ENCODE measurements around the gene TNPO2.
"Not testable (repeated sequence)": the region's sequence is repeated elsewhere in the genome, so short reads cannot be mapped to it uniquely, and the experiment has no call there.

The TNPO2 gene

DNA sequence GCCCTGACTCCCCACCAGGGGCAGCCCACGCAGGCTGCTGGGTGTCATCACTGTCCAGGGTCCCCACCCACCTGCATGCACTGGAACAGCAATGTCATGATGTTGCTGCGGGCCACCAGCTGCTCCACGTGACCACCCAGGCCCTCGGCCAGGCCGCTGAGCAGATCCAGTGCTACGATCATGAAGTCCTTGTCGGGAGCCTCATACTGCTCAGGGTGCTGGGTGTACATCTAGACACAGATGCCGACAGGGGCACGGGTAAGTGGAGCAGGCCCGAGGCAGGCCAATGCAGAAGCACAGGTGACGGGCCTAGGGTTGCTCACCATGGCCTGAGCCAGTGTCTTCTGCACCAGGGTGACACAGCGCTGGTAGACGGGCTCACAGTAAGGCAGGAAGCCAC, 18.6 kb downstream of the TNPO2 start:
- FAIRE-seq: no peak

DNA sequence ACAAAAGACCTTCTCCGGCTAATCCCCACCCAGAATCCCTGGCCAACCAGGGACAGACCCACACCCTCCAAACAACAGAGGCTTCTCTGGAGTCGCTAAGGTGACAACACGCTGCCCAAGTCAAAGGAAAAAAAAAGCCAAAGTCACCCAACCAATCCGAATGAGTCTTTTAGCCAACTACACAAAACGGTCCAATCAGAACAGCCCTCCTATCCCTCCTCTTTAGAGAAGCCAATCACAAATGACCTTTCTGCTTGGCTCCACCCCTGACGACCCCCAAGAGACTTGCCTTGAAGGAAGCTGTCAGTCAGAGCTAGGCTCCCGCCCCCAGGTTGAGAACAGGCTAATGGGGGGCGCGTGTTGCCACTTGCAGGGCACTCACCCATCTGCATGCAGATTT, 20.7 kb downstream of the TNPO2 start:
- no peak for FAIRE-seq

DNA sequence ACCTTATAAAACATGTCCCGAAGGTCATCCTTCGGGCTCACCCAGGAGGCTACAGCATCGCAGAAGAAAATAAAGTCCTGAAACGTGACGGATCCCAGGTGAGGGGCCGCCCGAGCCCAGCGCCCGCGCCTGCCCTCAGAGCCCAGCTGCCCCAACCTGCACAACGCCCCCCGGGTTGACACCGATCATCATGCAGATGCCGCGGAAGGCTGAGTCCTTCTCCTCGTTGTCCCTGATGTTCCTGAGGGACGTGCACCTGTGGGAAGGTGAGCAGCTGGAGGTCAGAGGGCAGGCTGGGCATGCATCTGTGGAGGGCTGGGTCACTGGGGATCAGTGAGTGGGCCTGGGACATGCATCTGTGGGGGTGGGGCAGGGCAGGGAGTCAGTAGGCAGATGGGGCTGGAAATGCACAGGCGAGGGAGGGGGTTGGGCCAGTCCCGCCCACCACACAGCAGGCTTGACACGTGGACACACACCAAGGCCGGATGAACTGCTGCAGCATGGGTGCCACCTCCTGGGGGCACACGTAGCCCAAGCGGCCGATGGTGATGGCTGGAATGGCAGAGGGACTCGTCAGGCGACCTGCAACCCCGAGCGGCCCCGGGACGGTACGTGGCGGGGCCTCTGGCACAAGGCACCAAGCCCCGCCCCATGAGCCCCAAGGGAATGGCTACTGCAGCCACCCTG, 22.0 kb downstream of the TNPO2 start:
- no peak for FAIRE-seq

DNA sequence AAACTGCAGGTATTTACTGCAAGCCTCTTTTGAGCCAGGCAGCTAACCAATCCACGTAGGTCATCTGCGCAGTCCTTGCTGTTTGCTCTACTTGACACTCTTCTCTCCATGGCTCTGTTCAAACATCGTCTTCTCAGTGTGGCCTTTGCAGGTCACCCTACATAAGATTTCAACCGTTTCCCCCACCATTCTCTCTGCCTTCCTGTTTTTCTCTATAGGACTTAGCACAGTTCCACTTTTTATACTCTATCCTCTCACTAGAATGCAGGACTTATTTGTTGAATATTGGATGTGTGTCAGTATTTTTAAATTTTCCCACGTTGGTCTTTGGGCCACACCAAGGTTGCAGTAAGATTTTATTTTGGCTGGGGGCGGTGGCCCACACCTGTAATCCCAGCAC, 25.6 kb downstream of the TNPO2 start:
- no peak for FAIRE-seq

DNA sequence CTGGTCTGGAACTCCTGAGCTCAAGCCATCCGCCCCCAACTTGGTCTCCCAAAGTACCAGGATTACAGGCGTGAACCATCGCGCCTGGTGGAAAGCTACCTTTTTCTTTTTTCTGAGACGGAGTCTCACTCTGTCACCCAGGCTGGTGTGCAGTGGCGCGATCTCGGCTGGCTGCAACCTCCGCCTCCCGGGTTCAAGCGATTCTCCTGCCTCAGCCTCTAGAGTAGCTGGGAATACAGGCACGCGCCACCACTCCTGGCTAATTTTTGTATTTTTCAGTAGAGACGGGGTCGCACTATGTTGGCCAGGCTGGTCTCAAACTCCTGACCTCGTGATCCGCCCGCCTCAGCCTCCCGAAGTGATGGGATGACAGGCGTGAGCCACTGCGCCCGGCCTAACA, 26.3 kb downstream of the TNPO2 start:
- not testable (repeated sequence) for FAIRE-seq

DNA sequence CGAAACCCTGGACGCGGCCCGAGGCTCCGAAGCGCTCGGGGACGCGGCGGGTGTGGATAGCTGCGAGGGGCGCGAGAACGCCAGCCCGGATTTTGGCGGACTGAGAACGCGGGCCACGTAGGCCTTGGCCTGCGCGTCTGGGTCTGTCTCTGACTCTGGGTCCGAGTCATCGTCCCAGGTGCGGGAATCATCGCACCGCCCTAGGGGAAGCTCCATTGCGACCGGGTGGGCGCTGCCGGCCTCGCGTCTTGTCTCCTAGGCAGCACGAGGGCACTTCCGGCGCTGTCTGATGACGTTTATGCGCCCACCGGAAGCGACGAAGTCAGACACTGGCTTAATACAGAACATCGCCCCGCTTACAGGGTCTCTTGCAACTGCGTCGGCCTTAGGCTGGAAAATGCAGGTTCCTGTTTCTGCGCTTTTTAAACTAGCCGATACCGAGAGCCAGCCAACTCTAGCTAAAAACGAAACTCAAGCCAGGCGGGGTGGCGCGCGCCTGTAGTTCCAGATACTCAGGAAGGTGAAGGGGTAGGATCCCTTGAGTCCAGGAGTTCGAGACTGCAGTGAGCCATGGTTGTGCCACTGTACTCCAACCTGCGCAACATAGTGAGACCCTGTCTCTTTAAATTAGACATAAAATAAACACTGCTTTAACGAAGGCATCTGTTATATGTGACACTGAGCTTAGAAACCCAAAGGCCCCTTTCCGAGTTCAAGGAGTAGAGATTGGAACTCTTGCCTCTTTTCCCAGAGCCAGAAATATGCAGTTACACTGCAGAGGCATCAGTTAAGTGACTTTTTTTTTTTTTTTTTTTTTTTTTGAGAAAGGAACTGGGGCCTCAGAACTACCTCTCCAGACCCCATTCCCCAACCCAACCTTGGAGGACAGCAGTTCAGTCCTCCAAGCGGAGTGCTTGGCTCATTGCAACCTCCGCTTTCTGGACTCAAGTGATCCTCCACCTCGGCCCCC, 27.1 kb downstream of the TNPO2 start, which contains the start of gene FBXW9:
Gene FBXW9 (minus strand): TSS at position 266 of the 970 bp plus-strand sequence. CDS start 50 bp downstream, at position 216.
- no peak for FAIRE-seq

DNA sequence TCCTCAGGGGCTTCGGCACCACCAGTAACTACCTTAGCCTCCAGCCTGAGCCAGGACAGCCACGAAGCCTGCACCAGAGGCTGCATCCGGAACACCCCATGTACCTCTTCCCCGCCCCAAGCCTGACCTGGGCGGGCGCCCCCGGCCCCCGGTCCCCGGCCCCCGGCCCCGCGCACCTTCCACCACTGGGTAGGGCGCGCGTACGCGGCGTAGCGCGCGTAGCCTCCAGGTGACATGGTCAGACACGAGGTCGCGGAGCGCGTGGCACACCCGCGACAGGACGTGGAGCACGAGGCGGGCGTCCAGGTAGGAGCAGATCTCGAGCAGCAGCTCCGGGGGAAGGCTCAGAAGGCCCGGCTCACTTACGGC, 27.8 kb downstream of the TNPO2 start:
- FAIRE-seq: no peak

DNA sequence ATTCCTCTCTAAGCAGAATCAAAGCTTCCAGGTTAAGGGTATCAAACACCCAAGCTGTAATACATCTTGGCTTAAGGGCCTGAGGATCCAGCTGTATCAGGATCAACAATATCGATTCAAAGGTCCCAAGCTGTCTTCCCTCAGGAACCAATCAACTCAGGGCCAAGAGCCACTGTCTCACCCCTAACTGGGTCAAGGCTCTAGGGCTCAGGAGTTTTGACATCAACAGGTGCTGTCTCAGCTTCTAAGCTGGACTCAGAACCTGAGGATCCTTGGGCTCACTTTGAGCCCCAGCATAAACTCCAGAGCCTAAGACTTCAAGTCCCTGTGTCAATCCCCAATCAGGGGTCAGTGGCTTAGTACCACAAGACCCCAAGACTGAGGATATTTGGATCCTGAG, 28.2 kb downstream of the TNPO2 start:
- FAIRE-seq: no peak

DNA sequence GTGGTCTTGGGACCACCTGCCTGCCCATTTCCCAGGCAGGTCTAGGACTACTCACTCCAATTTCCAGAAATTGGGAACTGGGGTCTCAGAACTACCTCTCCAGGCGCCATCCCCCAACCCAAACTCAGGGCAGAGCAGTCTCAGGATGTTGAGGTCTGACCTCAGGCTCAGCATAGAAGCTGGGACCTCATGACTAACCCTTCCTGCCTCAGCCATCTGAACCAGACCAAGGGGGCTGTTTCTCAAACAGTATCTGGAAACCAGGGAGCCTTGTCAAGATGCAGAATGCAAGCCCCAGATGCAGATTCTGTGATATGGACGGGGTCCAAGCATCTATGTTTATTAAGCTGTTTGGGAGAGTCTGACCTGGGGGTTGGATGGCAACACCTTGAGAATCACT, 28.6 kb downstream of the TNPO2 start:
- FAIRE-seq: no peak

DNA sequence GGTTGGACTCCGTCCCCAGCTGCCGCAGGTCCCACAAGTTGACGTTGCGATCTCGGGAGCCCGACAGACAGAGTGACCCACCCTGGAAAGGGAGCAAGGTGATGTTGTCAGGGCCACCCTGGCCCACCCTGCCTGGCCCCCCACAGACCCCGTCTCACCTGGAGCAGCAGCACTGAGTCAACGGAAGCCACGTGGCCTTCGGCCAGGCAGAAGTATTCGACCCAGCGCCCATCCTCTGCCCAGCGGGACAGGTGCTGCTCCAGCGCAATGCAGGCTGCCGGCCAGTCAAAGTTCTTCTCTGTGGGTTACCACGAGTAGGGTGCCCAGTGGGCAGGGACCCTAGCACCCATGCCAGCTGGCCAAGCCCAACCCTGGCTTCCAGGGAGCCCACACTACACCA, 29.1 kb downstream of the TNPO2 start:
- FAIRE-seq: no peak

DNA sequence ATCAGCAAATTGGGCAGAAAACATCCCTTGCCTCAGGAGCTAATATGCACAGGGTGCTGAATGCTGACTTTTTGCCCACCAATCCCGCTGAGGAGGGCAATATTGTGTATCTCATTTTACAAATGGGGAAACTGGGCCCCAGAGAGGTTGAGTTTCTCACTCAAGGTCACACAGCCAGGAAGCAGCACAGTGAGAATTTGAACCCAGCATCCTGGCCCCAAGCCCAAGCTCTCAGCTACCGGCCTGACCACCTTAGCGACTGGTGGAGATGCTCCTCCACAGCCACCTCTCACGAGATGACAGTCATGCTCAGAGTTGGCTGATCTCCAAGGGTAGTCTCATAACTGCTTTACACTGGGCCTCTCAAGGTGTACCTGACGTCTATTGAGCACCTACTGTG, 30.8 kb downstream of the TNPO2 start:
- FAIRE-seq: no peak

DNA sequence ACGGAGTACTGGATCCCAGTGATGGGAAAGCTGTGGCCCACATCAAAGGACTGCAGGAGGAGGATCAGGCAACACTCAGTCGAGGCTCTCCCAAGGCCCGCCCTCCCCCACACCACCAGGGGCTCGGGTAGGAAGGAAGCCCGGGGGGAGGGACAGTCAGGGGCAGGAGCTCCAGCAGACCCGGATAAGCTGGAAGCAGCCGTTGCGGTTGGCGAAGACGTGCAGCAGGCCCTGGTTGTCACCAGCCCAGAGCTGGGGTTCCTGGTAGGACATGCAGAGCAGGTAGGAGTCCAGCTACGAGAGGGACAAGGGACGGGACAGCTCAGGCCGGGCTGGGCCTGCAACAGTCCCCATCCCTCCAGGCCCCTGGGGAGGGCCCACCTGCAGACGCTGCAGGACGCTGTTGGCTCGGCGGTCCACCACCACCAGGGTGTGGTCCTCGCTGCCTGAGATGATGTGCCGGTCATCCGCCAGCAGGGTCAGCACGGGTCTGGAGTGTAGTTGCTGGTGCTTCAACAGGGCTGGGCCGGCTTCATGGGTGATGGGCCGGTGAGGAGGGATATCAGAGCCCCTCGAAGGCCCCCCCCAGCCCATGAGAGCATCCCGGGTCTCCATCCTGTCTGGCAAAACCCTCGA, 34.0 kb downstream of the TNPO2 start:
- FAIRE-seq: no peak

DNA sequence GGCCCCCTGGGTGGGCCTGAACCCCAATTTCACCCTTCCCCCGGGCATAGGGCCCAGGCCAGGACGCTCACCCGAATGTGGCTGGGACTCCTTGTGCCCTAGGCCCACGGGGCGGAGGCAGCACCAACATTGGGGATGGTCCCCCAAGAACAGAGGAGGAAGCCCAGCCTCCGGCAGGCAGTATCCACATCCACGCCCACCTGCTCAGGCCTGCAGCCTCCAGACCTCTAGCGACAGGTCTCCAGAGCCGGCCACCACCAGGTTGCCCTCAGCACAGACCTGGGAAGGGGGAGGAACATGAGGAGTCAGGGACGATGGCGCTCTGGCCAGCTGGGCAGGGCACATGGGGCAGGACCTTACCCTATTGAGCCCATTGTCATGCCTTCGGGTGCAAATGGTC, 34.7 kb downstream of the TNPO2 start:
- FAIRE-seq: no peak

DNA sequence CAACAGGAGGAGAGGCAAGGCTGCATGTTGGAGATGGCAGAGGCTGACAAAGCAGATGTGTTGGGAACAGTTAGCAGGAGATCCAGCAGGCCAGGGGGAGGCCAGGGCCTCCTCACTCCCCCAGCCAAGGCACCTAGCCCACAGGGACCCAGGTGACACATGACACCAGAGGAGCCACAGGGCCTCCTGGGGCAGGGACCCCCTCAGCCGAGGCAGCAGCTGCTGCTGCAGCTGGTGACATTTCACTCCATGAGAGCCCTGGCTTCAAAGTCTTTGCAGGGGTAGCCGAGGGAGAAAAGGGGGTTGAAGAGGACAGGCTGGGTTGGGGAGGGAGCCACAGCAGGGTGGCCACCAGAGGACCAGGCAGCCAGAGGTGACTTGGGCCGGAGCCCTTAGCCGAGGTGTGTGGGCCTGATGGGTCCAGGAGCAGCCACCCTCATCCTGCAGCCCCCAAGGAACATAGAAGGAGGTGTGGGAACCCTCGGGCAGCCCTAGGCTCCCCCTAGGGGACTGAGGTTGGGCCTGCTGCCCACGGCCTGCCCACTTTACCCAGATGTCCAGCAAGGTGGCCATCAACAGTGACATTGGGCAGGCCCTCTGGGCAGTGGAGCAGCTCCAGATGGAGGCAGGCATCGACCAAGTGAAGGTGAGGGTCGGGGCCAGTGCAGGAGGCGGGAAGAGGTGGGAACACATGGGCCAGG, 36.1 kb downstream of the TNPO2 start, which contains the start of gene GNG14:
Gene GNG14 (plus strand): TSS at position 503 of the 701 bp plus-strand sequence. CDS start 51 bp downstream, at position 554.
- FAIRE-seq: no peak

DNA sequence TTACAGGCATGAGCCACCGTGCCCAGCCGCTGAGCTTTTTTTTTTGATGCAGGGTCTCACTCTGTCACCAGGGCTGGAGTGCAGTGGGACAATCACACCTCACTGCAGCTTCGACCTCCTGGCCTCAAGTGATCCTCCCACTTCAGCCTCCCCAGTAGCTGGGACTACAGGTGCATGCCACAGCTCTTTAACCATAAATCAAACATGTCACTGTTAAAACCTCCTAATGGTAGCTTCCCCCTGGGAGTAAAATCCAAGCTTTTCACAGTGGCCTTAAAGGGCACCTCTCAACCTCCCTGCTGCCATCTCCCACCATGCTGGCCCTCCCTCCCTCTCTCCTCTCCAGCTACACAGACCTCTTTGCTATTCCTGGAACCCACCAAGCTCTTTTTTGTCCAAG, 37.9 kb downstream of the TNPO2 start:
- no peak for FAIRE-seq

DNA sequence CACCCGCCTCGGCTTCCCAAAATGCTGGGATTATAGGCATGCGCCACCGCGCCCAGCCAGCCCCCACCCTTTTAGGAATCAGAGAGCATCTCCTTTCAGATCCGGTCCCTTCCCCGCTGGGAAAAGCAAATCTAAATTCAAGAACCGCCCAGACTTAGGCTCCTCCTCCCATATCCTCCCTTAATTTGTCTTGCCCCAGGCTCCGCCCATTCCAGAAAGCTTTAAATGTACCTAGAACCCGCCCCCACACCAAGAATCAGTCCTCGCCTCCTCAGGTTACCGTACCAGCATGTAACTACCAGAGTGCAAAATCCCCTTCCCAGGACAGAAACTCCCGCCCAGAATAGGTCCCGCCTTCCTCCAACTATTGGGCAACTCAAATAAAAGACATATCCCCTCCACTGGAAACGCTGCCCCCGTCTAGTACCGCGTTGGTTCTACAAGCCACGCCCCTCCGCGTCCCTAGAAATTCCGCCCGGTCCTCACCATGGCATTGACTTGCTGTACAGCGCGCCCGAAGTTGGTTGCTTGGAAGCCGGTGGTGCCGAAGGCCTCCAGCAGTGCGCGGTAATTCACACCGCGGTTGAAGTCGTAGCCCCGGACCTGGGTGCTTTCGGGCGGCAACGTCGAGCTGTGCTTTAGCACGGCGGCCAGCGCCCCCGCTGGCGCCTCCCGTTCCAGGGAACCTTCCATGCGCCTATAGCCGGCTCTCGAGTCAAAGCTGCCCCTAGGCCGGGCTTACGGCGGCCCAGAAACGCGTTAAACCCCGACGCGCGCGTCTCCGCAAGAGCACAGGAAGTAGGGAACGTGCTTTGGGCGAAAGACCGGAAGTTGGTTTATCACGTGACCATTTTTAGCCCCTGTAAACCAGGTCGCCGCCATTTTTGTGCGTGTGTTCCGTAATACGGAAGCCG, 42.4 kb downstream of the TNPO2 start, which contains the start of gene DHPS:
Gene DHPS (minus strand): TSS at position 807 of the 914 bp plus-strand sequence. CDS start 114 bp downstream, at position 693.
- no peak for FAIRE-seq

DNA sequence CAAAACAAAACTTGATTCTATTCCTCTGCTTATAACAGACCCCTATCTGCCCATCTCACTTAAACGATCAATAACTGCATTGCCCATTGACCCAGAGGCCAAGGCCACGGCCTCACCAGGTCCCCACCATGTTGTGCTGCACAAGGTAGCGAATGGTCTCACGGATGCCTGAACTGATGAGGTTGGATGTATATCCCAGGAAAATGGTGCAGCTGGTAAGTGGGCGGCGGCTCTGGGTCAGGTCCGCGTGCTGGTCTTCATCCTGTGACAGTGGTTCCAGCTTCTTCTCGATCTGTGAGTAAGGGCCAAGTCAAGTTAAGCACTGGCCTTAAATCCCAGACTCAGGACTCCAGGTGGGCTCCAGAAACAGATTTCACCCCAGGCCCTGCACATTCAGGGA, 43.7 kb downstream of the TNPO2 start:
- FAIRE-seq: no peak

DNA sequence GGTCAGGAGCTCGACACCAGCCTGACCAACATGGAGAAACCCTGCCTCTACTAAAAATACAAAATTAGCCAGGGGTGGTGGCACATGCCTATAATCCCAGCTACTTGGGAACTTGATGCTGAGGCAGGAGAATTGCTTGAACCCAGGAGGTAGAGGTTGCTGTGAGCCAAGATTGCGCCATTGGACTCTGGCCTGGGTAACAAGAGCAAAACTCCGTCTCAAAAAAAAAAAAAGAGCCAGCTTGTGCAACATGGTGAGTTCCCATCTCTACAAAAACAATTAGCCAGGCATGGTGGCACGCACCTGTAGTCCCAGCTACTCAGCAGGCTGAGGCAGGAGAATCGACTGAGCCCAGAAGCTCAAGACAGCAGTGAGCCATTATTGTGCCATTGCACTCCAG, 45.7 kb downstream of the TNPO2 start:
- not testable (repeated sequence) for FAIRE-seq

DNA sequence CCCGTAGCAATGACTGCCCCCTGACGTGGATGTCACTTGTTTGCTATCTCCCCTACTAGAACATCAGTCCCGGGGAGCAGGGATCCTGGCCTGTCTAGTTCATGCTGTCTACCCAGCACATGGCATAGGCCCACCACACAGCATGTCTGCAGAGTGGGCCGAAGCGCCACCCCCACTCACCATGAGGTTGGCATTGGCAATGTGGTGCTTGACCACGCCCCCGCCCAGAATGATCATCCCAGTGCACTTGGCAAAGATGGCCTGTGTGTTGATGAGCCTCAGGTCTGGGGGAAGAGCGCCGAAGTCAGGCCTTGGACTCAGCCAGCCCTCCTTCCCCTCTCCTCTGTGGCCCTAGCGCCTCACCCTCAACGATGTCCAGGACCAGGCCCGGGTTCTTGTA, 46.8 kb downstream of the TNPO2 start:
- no peak for FAIRE-seq

DNA sequence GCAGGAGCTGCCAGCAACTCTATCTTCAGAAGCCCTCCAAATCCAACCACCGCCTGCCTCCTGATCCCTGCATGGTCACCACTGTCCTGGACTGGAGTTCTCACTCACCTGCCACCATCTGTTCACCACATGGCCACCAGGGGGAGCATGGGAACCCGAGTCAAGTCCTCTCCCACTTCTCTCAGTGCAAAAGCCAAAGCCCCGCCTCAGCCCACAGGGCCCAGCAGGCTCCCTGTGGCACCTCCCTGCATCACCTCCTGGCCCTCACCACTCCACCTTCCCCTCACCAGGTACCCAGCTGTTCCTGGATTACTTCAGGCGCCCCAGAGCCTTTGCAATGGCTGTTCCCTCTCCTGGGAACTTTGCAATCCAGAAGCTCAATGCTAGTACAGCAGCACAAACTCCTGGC, 47.3 kb downstream of the TNPO2 start:
- no peak for FAIRE-seq

DNA sequence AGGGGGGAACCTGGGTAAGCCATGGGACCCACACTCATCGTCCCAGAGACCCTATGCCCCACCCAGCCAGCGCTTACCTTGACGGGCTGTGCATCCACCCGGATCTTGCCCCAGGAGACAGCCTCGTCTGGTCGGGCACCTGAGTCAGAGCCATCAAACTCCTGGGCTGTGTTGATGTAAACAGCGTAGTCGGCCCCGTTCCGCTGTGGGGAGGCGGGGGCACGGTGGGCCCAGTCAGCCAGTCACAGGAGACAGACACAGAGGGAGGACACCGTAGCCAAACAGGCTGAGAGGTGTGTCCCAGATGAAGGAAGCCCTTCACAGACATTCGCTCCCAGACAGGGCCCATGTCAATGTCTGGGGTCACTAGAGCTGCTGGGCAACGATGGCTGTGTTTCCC, 47.8 kb downstream of the TNPO2 start:
- no peak for FAIRE-seq

DNA sequence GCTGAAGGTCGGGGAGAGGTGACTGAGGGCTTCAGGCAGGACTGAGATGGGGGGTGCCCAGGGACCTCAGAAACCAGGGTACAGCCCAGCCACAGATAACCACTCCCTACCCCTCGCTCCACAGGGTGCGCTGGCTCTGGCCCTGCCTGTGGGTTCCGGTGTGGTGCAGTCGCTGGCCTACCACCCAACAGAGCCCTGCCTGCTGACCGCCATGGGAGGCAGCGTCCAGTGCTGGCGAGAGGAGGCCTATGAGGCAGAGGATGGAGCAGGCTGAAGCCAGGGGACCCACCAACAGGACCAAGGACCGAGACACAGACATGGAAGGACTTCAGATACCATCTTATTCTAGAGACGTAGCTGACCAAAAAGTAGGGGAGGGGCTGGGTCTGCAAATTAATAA, 48.3 kb downstream of the TNPO2 start:
- FAIRE-seq: no peak
